ENCODE results near the gene TNS1. TPM values are rescaled to one million over a fixed set of nuclear protein-coding genes. Genes with fewer than 3 reads are reported as not detected.

Gene TNS1
- polyA plus RNA-seq, 1 of the 3 experiments (the other 2 are of a cell fraction): 12.1 TPM

DNA sequence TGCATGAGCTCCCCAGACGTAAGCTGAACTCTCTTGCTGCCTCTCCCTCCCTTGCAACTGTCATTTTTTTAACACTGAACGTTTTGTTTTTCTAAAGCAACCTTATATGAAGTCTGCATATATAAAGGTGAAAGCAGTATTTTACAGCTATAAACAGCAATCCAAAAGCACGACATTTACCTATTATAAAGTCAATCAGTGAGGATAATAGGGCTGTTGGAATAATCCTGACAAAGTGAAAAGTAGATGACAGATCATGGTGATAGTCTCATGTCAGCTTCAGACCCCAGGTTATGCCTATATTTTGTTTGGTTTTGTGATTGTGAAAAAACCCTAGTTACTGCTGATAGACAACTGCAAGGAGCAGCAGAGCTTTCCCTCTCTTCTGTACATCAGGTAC, 195.8 kb downstream of the TNS1 start:
- Histone ChIP-seq H3K79me2 (ENCODE audit: insufficient read depth) (no peaks in the 10 kb centered on the region), H3K9me2 (no peaks in the 10 kb centered on the region), H3K4me3 (ENCODE audit: low read depth in 2 of 2, low read length in 1 of 2) (no peak overlapping the region), H3K4me2 (no peak overlapping the region), H3K4me1 (ENCODE audit: control insufficient read depth in 1 of 2, insufficient read depth in 2 of 2, low read depth in 1 of 2, low read length in 1 of 2) (peaks cover 0 to 19% of the 10 kb centered on the region in 2 experiments; a peak in 2 of 4 replicates), H2AFZ (ENCODE audit: low read depth) (no peak overlapping the region), H3K27me3 (ENCODE audit: insufficient read depth) (no peaks in the 10 kb centered on the region), H3F3A (replicated peaks; ENCODE audit: insufficient read depth) (peaks cover 23% of the 10 kb centered on the region), H3K36me3 (replicated peaks in 1 of 2; ENCODE audit: control insufficient read depth in 1 of 2, insufficient read depth in 2 of 2, low read length in 1 of 2) (peaks cover 47 to 48% of the 10 kb centered on the region in 2 experiments), H3K9me3 (no peaks in the 10 kb centered on the region), H3K9ac (no peak overlapping the region), H4K20me1 (ENCODE audit: insufficient read depth) (peaks cover 14% of the 10 kb centered on the region), H3K27ac (ENCODE audit: low read depth in 2 of 2, low read length in 1 of 2) (peak overlapping the region in 1 of 2 experiments; percentile 77; a peak in 2 of 4 replicates)
- TF ChIP-seq ELF1 (IDR thresholded peaks at IDR 0.05) (no peak), SIN3A (IDR thresholded peaks at IDR 0.05; ENCODE audit: borderline replicate concordance, low read depth, low read length) (no peak), TEAD4 (IDR thresholded peaks at IDR 0.05; ENCODE audit: borderline replicate concordance, insufficient read depth) (no peak), GATA2 (CRISPR knock-in tag; IDR thresholded peaks at IDR 0.05) (no peak), EZH2phosphoT487 (IDR thresholded peaks at IDR 0.05; ENCODE audit: borderline replicate concordance, low read depth) (no peak), CHD2 (IDR thresholded peaks at IDR 0.05; ENCODE audit: low read length, partially characterized antibody) (no peak), POLR2AphosphoS5 (IDR thresholded peaks at IDR 0.05; ENCODE audit: low read depth, low read length) (no peak), FOSL2 (IDR thresholded peaks at IDR 0.05; ENCODE audit: borderline replicate concordance, low read depth) (no peak), MXI1 (IDR thresholded peaks at IDR 0.05; ENCODE audit: low read depth, low read length) (no peak)
- TF ChIP-seq, protein P1, sequence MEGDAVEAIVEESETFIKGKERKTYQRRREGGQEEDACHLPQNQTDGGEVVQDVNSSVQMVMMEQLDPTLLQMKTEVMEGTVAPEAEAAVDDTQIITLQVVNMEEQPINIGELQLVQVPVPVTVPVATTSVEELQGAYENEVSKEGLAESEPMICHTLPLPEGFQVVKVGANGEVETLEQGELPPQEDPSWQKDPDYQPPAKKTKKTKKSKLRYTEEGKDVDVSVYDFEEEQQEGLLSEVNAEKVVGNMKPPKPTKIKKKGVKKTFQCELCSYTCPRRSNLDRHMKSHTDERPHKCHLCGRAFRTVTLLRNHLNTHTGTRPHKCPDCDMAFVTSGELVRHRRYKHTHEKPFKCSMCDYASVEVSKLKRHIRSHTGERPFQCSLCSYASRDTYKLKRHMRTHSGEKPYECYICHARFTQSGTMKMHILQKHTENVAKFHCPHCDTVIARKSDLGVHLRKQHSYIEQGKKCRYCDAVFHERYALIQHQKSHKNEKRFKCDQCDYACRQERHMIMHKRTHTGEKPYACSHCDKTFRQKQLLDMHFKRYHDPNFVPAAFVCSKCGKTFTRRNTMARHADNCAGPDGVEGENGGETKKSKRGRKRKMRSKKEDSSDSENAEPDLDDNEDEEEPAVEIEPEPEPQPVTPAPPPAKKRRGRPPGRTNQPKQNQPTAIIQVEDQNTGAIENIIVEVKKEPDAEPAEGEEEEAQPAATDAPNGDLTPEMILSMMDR (IDR thresholded peaks at IDR 0.05): no peak
- TF ChIP-seq, protein P2, sequence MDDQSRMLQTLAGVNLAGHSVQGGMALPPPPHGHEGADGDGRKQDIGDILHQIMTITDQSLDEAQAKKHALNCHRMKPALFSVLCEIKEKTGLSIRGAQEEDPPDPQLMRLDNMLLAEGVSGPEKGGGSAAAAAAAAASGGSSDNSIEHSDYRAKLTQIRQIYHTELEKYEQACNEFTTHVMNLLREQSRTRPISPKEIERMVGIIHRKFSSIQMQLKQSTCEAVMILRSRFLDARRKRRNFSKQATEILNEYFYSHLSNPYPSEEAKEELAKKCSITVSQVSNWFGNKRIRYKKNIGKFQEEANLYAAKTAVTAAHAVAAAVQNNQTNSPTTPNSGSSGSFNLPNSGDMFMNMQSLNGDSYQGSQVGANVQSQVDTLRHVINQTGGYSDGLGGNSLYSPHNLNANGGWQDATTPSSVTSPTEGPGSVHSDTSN (IDR thresholded peaks at IDR 0.05): no peak
- no peak for DNase-seq
- ChIA-PET POLR2A (interaction anchor here (1.1 kb wide), 1 partner anchor 51 kb away, joined by 3 read pairs; no protein-coding TSS in a partner anchor), CTCF (interaction anchor here (1.2 to 12.8 kb wide), 4 partner anchors 14 to 186 kb away, joined by 3 to 171 read pairs (median 45); no protein-coding TSS in a partner anchor)
- 85% methylated on average over 3 of the region's 3 CpGs for WGBS (ENCODE audit: low lambda C conversion rate)

DNA sequence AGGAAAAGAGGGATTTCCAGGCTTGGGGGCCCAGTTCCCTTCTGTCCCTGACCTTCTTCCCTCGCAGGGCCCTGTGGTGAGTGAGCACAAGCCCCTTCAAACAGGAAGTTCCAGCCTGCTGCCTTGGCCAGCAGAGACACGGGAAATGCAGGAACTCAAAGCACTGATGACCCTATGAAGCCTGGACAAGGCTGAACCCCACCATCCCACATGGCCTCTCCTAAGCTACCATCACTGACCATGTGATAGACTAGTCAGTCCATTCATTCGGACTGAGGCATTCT, 196.4 kb downstream of the TNS1 start:
- no peak overlapping the region for H3K9ac ChIP-seq
- CTCF ChIA-PET: interaction anchor here (1.1 to 12.8 kb wide), 5 partner anchors 9 to 187 kb away, joined by 3 to 171 read pairs (median 8); no protein-coding TSS in a partner anchor
- H3F3A ChIP-seq (replicated peaks; ENCODE audit: insufficient read depth): peaks cover 21% of the 10 kb centered on the region
- H3K9me2 ChIP-seq: no peaks in the 10 kb centered on the region
- no peak for DNase-seq
- POLR2A ChIA-PET: no interaction called here
- no peak overlapping the region for H2AFZ ChIP-seq (ENCODE audit: low read depth)
- no peak overlapping the region for H3K4me2 ChIP-seq
- H3K4me1 ChIP-seq (ENCODE audit: control insufficient read depth in 1 of 2, insufficient read depth in 2 of 2, low read depth in 1 of 2, low read length in 1 of 2): peaks cover 0 to 24% of the 10 kb centered on the region in 2 experiments; a peak in 2 of 4 replicates
- no peaks in the 10 kb centered on the region for H3K79me2 ChIP-seq (ENCODE audit: insufficient read depth)
- no peaks in the 10 kb centered on the region for H3K9me3 ChIP-seq
- H3K27ac ChIP-seq (ENCODE audit: low read depth in 2 of 2, low read length in 1 of 2): no peak overlapping the region
- H3K4me3 ChIP-seq (ENCODE audit: low read depth in 2 of 2, low read length in 1 of 2): no peak overlapping the region
- WGBS (ENCODE audit: low lambda C conversion rate): 100% methylated on average over 2 of the region's 3 CpGs
- H4K20me1 ChIP-seq (ENCODE audit: insufficient read depth): peaks cover 14% of the 10 kb centered on the region
- H3K36me3 ChIP-seq (replicated peaks in 1 of 2; ENCODE audit: control insufficient read depth in 1 of 2, insufficient read depth in 2 of 2, low read length in 1 of 2): peaks cover 43 to 46% of the 10 kb centered on the region in 2 experiments
- no peaks in the 10 kb centered on the region for H3K27me3 ChIP-seq (ENCODE audit: insufficient read depth)
- no peak for TF ChIP-seq RFX5 (IDR thresholded peaks at IDR 0.05; ENCODE audit: low read length)
- TF ChIP-seq, protein P3, sequence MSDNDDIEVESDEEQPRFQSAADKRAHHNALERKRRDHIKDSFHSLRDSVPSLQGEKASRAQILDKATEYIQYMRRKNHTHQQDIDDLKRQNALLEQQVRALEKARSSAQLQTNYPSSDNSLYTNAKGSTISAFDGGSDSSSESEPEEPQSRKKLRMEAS (IDR thresholded peaks at IDR 0.05; ENCODE audit: low read depth): no peak
- TF ChIP-seq EP300 (IDR thresholded peaks at IDR 0.05; ENCODE audit: borderline replicate concordance in 1 of 2, low read depth in 1 of 2, low read length in 1 of 2): no peak
- TF ChIP-seq RCOR1 (IDR thresholded peaks at IDR 0.05; ENCODE audit: low read length): no peak
- TF ChIP-seq GATA2 (CRISPR knock-in tag; IDR thresholded peaks at IDR 0.05): no peak
- TF ChIP-seq, protein P4, sequence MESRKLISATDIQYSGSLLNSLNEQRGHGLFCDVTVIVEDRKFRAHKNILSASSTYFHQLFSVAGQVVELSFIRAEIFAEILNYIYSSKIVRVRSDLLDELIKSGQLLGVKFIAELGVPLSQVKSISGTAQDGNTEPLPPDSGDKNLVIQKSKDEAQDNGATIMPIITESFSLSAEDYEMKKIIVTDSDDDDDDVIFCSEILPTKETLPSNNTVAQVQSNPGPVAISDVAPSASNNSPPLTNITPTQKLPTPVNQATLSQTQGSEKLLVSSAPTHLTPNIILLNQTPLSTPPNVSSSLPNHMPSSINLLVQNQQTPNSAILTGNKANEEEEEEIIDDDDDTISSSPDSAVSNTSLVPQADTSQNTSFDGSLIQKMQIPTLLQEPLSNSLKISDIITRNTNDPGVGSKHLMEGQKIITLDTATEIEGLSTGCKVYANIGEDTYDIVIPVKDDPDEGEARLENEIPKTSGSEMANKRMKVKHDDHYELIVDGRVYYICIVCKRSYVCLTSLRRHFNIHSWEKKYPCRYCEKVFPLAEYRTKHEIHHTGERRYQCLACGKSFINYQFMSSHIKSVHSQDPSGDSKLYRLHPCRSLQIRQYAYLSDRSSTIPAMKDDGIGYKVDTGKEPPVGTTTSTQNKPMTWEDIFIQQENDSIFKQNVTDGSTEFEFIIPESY (IDR thresholded peaks at IDR 0.05; ENCODE audit: borderline replicate concordance, low read depth): no peak
- no peak for TF ChIP-seq NFIC (IDR thresholded peaks at IDR 0.05; ENCODE audit: borderline replicate concordance)
- TF ChIP-seq MXI1 (IDR thresholded peaks at IDR 0.05; ENCODE audit: low read depth, low read length): no peak
- TF ChIP-seq ELF1 (IDR thresholded peaks at IDR 0.05): no peak
- TF ChIP-seq, protein P2 (IDR thresholded peaks at IDR 0.05): no peak
- TF ChIP-seq RXRA (IDR thresholded peaks at IDR 0.05; ENCODE audit: borderline replicate concordance, low read depth): no peak
- TF ChIP-seq FOXJ3 (CRISPR knock-in tag; IDR thresholded peaks at IDR 0.05): no peak
